GM18499 (cell line): Measurements from ENCODE around the gene FHL5.
"Not testable (repeated sequence)": the region's sequence is repeated elsewhere in the genome, so short reads cannot be mapped to it uniquely, and the experiment has no call there.

Source experiments
- ATAC-seq: cut with Tn5 transposase; IDR thresholded peaks from one replicate; pipeline ENCODE4 v1.9.1; 2021; ENCODE audit warnings: moderate number of reproducible peaks; ENCODE audit not compliant: insufficient read depth, unreplicated experiment

Gene FHL5

DNA sequence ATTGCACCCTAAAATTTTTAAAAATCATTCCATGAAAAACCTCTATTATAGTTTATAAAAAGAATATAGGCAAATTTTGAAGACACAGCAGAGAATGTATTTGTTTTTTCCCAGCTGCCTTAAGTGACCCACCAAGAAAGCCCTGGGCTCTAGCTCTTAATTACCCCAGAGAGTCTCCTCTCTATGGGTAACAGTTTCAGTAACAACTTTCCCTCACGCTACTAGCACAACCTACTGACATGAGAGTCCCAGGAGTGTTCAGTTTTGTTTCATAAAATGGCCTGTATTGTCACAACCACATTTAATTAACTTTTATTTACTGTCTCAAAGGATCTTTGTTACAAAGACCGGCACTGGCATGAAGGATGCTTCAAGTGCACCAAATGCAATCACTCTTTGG lies 41.5 kb downstream of the FHL5 start:
- ATAC-seq: no peak

DNA sequence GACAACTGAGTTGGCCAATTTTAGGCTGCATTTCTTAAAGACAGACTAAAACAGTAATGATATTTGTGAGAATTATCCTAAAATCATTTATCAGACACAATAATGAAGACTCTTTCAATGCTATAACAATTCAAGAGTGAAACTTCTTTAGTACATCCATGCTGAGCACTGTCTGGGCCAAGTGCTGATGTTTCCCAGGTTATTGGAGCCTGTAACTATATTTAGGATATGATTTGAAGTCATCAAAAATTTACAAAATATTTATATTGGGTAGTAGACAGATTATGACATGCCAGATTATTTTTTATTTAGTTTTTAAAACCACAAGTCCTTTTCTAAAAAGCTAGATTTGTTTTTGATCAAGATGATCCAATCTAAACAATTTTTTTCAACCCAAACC lies 45.1 kb downstream of the FHL5 start:
- no peak for ATAC-seq

DNA sequence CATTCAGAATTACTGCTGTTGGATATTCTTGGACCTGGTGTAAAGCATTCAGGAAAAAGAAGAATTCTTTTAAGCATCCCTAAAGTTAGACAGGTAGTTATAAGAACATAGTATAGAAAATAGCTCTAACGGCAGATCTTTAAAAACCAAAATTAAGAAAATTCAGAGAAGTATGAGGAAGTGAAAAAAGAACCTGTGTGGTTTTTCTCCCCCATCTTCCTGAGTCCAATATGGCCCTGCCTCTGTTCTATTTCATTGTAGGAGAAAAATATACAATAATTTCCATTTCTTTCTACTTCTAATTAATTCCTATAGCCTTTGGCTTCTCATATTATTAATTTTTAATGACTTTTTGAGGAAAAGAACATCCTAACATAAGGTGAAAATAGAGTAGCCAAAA lies 47.1 kb downstream of the FHL5 start:
- peak; percentile 58 for ATAC-seq

DNA sequence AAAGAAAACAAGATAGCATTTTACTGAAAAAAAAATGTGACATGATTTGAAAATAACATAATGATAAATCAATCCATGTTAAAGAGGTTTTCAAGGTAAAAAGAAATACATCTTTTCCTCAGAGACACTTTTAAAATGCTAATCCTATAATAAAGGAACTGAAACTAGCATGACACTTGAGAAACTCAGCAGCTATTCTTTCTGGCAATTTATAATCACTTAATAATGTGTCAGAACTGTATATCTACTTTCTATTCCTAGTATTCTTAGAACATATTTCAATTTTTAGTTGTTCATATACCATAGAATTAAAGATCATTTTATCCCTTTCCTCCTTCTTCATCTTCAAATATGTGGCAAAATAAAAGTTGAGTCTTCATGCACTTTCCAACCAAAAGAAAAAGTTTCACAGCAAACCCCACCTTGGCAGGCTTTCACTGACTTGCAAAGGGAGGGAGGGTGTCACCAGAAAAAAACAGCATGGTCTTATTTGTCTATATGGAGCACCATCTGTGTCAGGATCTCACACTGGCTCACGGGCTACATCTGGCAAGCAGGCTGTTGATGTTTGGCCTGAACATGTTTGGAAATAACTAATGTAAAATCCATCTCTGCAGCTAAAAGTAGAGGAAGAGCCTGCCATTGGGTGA lies 48.5 kb downstream of the FHL5 start:
- ATAC-seq: peak; percentile 58

DNA sequence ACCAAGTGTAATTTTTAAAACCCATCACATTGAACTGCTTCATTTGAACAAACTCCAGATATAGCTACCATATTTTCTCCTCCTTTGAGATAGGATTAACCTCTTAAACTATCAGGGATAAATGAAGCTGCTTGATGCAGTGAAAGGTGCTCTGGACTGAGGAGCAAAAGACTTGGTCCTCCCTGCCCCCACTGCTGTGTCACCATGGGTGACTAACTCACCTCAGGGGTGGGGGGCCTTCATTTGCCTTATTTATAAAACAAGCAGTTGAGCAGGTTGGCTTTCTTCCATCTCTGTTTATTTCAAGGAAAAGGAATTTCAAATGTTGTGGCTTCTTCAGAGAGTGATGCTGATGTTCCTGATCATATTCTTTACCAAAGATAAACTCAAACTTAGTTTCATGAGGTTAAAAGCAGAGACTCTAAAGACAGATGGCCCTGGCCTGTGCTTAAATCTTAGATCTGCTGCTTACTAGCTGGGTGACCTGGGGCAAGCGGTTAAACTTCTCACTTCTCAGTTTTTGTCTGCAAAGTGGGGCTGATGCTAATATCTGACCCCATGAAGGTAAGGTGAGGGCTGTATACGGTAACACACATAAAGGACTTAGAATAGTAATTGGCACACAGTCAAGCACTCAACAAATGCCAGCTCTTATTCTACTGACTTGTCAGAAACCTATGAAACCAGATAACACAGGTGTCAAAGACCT lies 50.5 kb downstream of the FHL5 start:
- no peak for ATAC-seq

DNA sequence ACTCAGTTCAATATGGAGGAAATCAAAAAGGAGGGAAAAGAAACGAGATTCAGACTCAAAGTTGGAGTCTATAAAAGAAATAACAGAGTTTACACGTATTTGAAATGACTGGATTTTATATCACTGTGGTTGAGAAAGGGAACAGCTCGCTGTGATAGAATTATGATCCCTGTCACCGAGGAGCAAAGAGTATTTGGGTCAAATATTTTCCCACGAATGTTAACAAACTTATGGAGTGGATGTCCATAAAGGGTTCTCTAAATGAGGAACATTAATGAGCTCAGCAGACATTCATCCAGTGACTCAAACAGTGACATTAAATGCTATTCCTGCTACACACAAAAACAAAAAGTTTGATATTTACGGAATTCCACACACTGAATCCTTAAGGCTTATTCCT lies 57.9 kb downstream of the FHL5 start:
- ATAC-seq: no peak

DNA sequence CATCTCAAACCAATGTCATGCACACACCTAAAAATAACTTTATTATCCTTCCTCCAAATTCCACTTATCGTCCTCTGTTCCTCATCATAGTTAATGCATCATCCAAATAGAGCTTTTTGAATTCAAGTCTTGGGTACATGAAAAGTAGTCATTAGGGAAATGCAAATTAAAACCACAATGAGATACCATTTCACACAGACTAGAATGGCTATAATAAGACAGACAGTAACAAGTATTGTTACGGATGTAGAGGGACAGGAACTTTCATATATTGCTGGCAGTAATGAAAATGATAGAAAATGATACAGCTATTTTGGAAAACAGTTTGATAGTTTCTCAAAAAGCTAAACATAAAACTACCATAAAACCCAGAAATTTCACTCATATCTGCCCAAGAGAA lies 59.1 kb downstream of the FHL5 start:
- ATAC-seq: no peak

DNA sequence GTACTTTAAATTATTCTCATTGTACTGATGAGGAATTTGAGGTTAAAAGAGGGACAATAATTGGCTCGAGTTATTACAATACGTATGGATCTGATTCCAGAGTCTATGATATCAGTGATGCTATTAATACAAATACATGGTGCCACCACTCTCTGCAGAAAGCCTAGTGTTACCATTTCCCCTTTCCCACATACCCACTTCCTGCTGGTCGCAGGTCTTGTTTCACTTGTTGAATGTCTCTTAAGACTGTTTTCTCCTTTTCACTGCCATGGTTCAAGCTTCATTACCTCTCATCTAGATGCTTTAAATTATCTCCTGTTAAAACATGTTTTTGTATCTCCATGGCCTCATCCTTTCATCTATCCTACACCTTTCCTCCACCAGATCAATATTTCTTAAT lies 62.0 kb downstream of the FHL5 start:
- ATAC-seq: no peak

DNA sequence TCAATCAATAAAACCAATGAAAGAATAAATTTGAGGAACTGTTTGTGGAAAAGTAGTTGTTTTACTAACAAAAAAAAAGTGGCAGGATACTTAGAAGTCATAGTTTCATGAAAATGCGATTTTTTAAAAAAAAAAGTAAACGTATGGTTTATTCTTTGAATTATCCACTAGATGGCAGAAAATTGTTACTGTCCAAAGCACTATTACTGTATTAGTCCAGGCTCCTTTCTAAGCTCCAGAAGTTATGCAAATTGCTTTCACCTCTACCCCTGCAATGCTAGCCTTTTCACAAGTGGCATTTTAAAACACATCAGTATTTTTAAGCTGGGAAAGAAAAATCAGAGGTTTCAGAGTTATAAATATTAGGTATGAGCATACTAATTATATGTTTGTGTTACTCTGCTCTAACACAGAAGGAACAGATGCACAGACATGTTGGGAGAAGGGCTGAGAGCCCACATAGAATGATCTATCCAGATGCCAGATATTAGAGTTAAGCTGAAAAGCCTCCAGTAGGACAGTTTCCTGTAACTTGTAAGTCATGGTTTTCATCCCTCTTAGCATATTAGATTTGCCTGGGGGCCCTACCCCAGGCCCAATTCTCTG lies 63.9 kb downstream of the FHL5 start:
- ATAC-seq: peak; percentile 84

DNA sequence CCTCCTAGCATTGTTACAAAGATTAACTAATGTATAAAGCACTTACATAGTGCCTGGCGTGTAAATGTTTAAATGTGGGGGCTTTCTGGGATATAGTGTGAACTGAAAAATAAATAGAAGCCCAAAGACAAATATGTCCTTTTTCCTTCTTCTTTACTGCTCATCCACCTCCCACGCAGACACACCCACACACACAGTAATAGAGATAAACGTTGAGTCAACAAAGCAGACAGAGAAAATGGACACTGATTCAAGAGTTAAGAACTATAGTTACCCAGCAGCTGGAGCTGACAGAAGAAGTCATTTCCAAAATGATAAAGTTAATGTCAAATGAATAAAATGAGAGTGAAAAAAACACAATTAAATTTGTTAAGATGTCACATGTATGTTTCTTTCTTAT lies 68.3 kb downstream of the FHL5 start:
- no peak for ATAC-seq

DNA sequence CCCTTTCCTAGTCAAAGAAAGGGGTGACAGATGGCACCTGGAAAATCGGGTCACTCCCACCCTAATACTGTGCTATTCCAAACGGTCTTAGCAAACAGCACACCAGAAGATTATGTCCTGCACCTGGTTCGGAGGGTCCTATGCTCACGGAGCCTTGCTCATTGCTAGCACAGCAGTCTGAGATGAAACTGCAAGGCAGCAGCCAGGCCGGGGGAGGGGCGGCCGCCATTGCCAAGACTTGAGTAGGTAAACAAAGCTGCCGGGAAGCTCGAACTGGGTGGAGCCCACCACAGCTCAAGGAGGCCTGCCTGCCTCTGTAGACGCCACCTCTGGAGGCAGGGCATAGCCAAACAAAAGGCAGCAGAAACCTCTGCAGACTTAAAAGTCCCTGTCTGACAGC lies 75.1 kb downstream of the FHL5 start:
- ATAC-seq: not testable (repeated sequence)

DNA sequence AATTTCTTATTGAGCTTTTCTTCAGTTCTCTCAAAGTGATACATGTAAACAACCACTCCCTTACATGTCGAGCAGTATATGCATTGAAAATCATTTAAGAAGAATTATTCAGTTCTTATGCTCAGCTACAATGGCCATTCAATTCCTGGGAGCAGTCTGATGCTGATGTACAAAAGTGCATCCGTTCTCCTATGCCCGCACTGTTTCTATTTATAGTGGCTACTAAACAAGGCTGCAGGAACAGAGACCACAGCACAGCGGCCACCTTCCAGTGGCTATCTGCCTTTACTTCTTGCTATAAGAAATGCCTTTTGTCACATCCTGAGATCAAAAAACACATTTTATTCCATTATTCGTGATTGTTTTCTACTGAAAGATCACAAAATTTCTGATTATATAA lies 82.2 kb downstream of the FHL5 start:
- no peak for ATAC-seq

DNA sequence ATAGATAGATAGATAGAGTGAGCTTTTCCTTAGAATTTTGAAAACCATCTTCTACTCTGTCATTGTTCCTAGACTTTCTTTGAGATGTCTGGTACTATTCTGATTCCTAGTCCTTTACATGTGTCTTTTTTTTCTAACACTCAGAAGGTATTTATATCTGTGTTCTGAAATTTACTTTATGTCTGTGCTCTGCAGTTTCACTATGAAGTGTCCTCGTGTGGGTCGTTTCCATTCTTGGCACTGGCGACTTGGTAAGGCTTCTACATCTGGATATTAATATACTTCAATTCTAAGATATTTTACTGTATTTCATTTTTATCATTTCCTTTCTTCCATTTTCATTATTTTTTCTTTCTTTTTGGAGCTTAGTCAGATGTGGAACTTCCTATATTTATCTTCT lies 87.0 kb downstream of the FHL5 start:
- ATAC-seq: peak; percentile 76

DNA sequence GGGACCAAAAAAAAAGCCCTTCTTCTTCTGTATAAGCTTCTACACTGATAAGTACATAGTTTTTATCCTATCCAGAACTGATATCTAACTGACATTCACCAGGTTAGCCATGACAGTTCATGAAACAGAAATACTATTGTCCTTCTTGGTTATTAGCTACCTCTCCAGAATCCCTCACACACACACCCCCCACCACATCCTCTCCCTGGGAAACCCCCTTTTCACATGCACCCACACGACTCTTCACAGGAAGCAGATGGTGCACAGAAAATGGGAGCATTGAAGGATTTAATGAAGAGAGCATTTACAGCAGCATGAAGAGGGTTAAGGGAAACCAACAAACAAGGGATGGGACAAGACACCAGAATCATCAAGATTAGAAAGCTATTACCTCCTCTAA lies 88.9 kb downstream of the FHL5 start:
- no peak for ATAC-seq

DNA sequence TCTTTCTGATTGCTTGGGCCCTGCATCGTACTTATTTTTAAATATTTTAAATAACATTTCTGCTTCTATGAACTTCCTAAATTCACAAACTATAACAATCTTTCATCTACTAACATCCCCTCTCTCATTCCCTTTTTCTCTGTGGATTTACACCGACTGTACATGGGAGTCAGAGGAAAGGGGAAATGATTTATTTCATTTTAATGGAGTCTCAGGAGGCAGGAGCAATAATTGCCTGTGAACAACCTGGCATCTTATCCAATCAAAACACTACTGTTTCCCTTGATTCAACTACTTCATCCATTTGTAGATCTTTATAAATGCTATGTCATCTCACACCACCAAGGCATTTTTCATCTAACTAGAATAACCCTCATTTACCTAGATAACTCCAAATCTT lies 89.6 kb downstream of the FHL5 start:
- no peak for ATAC-seq

DNA sequence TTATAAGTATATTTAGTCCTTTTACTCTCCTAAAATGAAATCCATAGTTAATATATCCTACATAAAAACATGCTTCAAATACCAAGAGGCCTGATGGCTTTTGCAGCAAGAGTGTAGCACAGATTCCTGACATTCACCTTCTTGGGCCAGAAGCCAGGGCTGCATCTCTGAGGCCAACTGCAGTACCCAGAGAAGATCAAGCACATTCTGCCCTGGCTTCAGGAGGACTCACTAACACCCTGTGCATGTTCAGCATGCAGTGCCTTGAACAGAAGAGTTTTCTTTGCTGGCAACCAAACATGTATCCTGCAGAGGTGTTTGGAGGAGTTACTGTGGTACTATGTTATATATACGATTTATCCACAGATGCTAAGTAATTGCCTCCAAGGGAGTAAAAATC lies 90.3 kb downstream of the FHL5 start:
- no peak for ATAC-seq

DNA sequence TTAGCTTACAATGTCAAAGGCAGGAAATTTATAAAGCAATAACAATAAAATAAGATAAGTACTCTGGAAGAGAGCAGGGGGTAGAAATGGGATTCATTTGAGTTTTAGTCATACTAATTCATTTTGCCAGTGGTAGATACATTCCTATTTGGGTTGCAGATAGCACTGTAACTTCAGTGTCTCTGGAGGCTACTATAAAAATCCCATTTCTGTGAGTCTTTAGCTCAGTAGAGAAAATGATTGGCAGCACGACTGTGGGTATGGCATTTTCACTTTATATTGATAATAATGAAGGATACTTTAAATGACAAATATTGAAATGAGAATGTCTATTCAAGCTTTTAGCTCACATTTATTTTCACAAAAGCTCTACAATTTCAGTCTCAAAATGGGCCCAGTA lies 93.6 kb downstream of the FHL5 start:
- ATAC-seq: no peak

DNA sequence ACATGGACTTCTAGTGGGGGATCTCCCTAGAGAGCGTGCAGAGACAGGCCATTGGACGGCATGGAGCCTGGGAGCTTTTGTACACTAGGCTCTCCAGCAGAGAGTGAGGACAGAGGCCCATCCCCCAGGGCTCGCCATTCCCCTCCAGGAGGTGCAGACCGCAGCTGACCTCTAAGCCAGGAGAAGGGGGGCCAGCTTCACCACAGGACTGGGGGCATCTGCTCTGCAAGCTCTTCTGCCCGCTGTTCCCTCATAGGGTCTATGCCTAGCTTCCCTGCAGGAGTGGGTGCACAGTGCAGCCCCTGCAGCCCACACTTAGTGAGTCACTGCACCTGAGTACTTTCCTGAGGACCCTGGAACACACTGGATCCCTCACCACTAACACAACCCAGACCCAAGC lies 94.4 kb downstream of the FHL5 start:
- no peak for ATAC-seq

DNA sequence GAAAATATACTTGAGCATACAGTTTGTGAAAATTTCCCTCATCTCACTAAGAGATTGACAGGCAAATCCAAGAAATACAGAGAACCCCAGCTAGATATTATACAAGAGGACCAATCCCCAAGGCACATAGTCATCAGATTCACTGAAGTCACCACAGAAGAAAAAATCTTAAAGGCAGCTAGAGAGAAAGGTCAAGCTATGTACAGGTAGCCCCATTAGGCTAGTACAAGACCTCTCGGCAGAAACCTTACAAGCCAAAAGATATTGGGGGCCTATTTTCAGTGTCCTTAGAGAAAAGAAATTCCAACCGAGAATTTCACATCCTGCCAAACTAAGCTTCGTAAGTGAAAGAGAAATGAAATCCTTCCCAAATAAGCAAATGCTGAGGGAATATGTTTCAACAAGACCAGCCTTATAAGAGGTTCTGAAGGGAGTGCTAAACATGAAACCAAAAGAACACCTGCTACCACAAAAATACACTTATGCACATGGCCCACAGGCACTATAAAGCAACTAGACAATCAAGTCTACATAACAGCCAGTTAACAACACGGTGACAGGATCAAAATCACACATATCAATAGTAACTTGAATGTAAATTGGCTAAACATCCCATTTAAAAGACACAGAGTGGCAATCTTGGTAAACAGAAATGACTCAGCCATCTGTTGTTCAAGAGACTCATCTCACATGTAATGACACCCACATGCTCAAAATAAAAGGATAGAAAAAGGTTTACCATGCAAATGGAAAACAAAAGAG lies 96.3 kb downstream of the FHL5 start:
- ATAC-seq: no peak
